ENCODE results near the gene SVIL. TPM values are rescaled to one million over a fixed set of nuclear protein-coding genes. Genes with fewer than 3 reads are reported as not detected.

SVIL gene
- total and polyA plus RNA-seq, 2 donors (not counting 1 experiment from before 2014, with no cell fraction given), result 0.74 to 0.88 TPM

DNA sequence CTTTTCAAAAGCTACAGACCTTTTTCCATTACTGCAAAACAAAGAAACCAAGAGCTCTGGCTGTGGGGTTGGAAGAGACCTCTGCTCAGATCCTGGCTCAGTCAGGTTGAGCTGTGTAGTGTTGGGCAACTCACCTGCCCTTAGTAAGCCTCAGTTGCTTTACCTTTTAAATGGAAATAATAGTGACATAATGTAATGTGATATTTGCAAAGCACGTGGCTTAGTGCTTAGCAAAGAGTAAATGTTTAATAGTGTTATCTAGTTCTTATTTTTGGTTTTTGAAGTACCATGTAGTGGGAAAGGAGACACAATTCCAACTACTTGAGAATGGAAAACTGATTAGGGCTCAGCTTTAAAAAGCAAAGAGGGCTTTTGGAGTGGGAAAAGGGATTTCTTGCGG is 100.2 kb downstream of the SVIL start:
- CTCF ChIA-PET, result interaction anchor here (1.7 kb wide), 1 partner anchor 38 kb away, joined by 4 read pairs; no protein-coding TSS in a partner anchor

DNA sequence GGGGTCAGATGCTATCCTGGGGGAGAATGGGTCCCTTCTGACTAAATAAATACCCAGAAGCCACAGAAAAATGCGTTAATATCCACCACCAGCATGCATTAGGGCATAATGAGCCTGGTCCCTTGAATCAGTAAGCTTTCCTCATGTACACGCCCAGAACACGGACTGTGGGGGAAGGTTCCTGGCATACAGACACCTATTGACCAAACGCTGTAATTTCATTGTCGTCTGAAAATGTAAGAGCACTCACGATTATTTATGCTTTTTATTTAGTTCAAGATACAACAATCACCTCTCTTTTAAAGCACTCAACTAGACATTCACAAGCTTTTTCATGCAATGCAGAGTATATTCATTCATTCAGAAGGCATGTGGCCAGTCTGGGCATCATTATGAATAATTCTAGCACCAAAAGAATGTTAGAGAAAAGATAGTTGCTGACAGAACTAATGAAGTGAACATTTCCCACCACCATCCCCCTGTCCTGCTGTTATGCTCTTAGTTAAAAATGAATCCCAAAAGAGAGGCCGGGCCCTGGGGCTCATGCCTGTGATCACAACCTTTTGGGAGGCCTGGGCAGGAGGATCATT is 101.0 kb downstream of the SVIL start:
- Histone ChIP-seq H3K9ac (ENCODE audit: low read length) (no peak overlapping the region), H3K4me3 (ENCODE audit: control extremely low read depth in 1 of 5, extremely low read depth in 1 of 5, insufficient read depth in 1 of 5, low read depth in 2 of 5, low read length in 4 of 5) (no peak overlapping the region), H2AFZ (ENCODE audit: insufficient read depth, low read depth, low read length, poor library complexity, severe bottlenecking) (no peak overlapping the region), H3K36me3 (replicated peaks in 1 of 2; ENCODE audit: control extremely low read depth in 1 of 2, control insufficient read depth in 1 of 2, extremely low read depth in 1 of 2, insufficient read depth in 2 of 2, low read length in 1 of 2) (no peaks in the 10 kb centered on the region), H3K27me3 (replicated peaks in 1 of 4; ENCODE audit: control extremely low read depth in 1 of 4, control insufficient read depth in 3 of 4, insufficient read depth in 4 of 4, low read length in 3 of 4) (no peaks in the 10 kb centered on the region), H3K4me2 (replicated peaks; ENCODE audit: low read depth, low read length, poor library complexity, severe bottlenecking) (no peak overlapping the region), H4K20me1 (ENCODE audit: control insufficient read depth, insufficient read depth, low read length, poor library complexity, severe bottlenecking) (no peaks in the 10 kb centered on the region), H3K4me1 (ENCODE audit: control insufficient read depth in 2 of 2, insufficient read depth in 2 of 2, low read length in 2 of 2) (no peaks in the 10 kb centered on the region), H3K9me3 (ENCODE audit: control extremely low read depth in 1 of 3, control insufficient read depth in 2 of 3, insufficient read depth in 1 of 3, low read length in 2 of 3) (no peaks in the 10 kb centered on the region), H3K27ac (ENCODE audit: low read length in 2 of 2) (no peak overlapping the region), H3K79me2 (ENCODE audit: control insufficient read depth, insufficient read depth, low read length) (no peaks in the 10 kb centered on the region)
- intact Hi-C loops (cut with micrococcal nuclease), result no loop called here
- Mint-ChIP-seq H3K4me3 (no peak overlapping the region), H3K27me3 (peaks cover 5% of the 10 kb centered on the region), H3K4me1 (no peaks in the 10 kb centered on the region), H3K27ac (no peak overlapping the region), H3K9me3 (ENCODE audit: insufficient read depth) (no peaks in the 10 kb centered on the region)
- TF ChIP-seq EZH2 (IDR thresholded peaks at IDR 0.05; ENCODE audit: borderline replicate concordance, insufficient read depth, low read depth, low read length, poor library complexity, severe bottlenecking), result no peak
- TF ChIP-seq, protein P1, sequence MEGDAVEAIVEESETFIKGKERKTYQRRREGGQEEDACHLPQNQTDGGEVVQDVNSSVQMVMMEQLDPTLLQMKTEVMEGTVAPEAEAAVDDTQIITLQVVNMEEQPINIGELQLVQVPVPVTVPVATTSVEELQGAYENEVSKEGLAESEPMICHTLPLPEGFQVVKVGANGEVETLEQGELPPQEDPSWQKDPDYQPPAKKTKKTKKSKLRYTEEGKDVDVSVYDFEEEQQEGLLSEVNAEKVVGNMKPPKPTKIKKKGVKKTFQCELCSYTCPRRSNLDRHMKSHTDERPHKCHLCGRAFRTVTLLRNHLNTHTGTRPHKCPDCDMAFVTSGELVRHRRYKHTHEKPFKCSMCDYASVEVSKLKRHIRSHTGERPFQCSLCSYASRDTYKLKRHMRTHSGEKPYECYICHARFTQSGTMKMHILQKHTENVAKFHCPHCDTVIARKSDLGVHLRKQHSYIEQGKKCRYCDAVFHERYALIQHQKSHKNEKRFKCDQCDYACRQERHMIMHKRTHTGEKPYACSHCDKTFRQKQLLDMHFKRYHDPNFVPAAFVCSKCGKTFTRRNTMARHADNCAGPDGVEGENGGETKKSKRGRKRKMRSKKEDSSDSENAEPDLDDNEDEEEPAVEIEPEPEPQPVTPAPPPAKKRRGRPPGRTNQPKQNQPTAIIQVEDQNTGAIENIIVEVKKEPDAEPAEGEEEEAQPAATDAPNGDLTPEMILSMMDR (IDR thresholded peaks at IDR 0.05), result no peak
- ChIA-PET POLR2A (no interaction called here), CTCF (interaction anchor here (1.7 kb wide), 1 partner anchor 37 kb away, joined by 4 read pairs; no protein-coding TSS in a partner anchor)
- ATAC-seq (ENCODE audit: low read depth), result no peak
- WGBS (ENCODE audit: insufficient coverage), result 95% methylated on average over 6 of the region's 7 CpGs
- no peak for DNase-seq

More for the DNA sequence above, 100.2 kb downstream of the SVIL start:
- DNase-seq (no peak), ATAC-seq (ENCODE audit: low read depth) (no peak)
- no peaks in the 10 kb centered on the region for H3K9me3 ChIP-seq (ENCODE audit: control extremely low read depth in 1 of 3, control insufficient read depth in 2 of 3, insufficient read depth in 1 of 3, low read length in 2 of 3)
- no peaks in the 10 kb centered on the region for H3K9me3 Mint-ChIP-seq (ENCODE audit: insufficient read depth)
- H3K4me3 ChIP-seq (ENCODE audit: control extremely low read depth in 1 of 5, extremely low read depth in 1 of 5, insufficient read depth in 1 of 5, low read depth in 2 of 5, low read length in 4 of 5), result no peak overlapping the region
- no peak overlapping the region for H3K4me3 Mint-ChIP-seq
- H3K4me1 ChIP-seq (ENCODE audit: control insufficient read depth in 2 of 2, insufficient read depth in 2 of 2, low read length in 2 of 2), result no peaks in the 10 kb centered on the region
- H3K79me2 ChIP-seq (ENCODE audit: control insufficient read depth, insufficient read depth, low read length), result no peaks in the 10 kb centered on the region
- H3K27ac Mint-ChIP-seq, result no peak overlapping the region
- H3K36me3 ChIP-seq (replicated peaks in 1 of 2; ENCODE audit: control extremely low read depth in 1 of 2, control insufficient read depth in 1 of 2, extremely low read depth in 1 of 2, insufficient read depth in 2 of 2, low read length in 1 of 2), result no peaks in the 10 kb centered on the region
- H3K27me3 ChIP-seq (replicated peaks in 1 of 4; ENCODE audit: control extremely low read depth in 1 of 4, control insufficient read depth in 3 of 4, insufficient read depth in 4 of 4, low read length in 3 of 4), result no peaks in the 10 kb centered on the region
- no peak overlapping the region for H3K9ac ChIP-seq (ENCODE audit: low read length)
- H3K27me3 Mint-ChIP-seq, result peaks cover 5% of the 10 kb centered on the region
- POLR2A ChIA-PET, result no interaction called here
- no peaks in the 10 kb centered on the region for H3K4me1 Mint-ChIP-seq
- no peak overlapping the region for H3K4me2 ChIP-seq (replicated peaks; ENCODE audit: low read depth, low read length, poor library complexity, severe bottlenecking)
- intact Hi-C loops (cut with micrococcal nuclease), result no loop called here
- no peaks in the 10 kb centered on the region for H4K20me1 ChIP-seq (ENCODE audit: control insufficient read depth, insufficient read depth, low read length, poor library complexity, severe bottlenecking)
- no peak for TF ChIP-seq EZH2 (IDR thresholded peaks at IDR 0.05; ENCODE audit: borderline replicate concordance, insufficient read depth, low read depth, low read length, poor library complexity, severe bottlenecking)
- TF ChIP-seq, protein P1 (IDR thresholded peaks at IDR 0.05), result no peak
- no peak overlapping the region for H2AFZ ChIP-seq (ENCODE audit: insufficient read depth, low read depth, low read length, poor library complexity, severe bottlenecking)
- WGBS (ENCODE audit: insufficient coverage), result 67% methylated on average over 1 of the region's 2 CpGs
- H3K27ac ChIP-seq (ENCODE audit: low read length in 2 of 2), result no peak overlapping the region
